Central memory CD4-positive, alpha-beta T cell (primary cell): ENCODE results near the gene C20orf96.

Experiments used
- DNase-seq: peaks from one replicate; pipeline ENCODE4 v3.0.0; 2022

C20orf96 gene

DNA sequence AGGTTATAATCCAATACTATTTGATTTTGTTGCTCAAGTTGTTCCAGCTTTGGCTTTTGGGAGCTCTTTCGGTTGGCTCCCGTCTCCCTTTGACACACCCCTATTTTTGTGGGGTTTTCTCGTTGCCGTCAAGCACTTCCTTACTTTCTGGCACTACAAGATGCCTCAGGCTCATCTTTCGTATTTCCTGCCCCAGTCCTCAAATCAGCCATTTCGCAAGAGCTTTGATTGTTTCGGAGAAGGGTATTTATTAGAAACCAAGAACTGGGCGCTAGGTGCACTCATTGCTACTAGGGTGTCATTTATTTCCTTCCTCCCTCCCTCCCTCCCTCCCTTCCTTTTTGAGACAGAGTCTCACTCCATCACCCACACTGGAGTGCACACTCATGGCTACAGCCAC is 21.5 kb upstream of the C20orf96 start:
- no peak for DNase-seq

DNA sequence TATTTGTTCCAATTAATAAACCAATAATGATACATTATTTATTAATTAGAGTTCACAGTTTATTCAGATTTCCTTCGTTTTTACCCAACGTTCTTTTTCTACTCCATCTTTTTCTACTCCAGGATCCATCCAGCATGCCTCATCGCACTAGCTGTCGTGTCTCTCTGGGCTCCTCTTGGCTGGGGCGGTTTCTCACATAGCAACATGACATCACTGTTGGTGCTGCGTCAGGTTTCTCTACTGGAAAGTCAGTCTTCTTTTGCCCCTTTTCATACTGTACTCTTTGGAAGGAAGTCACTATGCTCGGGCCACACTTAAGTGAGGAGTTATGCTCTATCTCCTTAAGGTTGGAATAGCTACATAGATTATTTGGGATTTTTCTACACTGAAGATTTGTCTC is 21.1 kb upstream of the C20orf96 start:
- no peak for DNase-seq

DNA sequence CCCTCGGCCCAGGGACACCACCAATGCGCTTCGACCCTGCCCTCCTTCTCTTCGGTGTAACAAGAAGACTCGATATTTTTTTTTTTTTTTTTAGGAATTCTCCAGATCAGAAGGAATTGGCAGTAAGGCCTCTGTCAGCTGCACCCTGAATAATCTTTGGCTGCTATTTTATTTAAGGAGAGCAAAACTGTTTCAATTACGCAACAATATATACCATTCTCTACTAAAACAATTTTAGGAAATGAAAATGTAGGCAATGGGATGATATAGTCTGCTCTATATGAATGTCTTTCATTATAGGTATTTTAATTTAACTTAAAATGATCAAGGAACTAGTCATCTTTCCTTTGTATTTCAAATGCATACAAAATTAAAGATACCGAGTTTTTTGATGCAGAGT is 20.1 kb upstream of the C20orf96 start:
- no peak for DNase-seq

DNA sequence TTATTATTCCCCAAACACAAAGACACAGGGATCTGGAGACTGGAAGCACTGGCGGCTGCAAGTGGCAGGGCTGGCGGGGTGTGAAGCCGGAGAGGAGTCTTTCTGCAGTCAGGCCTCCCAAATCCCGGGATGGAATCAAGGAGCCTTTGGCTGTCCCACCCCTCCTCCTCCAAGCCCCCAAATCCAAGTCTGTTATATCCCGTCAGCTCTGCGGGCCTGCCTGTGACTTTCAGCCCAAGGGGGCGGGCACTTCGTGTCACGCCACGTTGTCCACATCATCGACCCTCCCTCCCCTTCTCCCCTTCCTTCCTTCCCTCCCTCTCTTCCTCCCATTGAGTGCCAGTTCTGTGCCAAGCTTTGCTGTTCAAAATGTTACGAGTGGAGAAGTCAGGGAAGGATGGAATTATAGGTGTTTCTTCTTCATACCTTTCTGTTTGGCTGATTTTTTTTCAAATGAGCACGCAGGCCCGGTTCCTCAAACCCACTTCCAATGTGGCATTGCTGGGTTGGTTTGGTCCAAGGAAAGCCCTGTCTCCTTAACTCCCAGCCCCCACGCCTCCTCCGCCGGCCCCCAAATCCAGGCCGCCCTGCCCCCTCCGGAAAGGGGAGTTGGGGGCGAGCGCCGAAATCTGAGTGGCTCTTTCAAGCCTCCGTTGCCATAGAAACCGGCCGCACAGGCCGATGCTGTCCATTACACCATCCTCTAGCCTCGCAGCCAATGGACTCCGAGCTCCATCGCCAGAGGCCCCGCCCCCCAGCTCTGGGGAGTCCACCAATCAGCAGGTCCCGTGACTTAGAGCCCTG is 19.5 kb upstream of the C20orf96 start:
- peak; percentile 57 for DNase-seq

DNA sequence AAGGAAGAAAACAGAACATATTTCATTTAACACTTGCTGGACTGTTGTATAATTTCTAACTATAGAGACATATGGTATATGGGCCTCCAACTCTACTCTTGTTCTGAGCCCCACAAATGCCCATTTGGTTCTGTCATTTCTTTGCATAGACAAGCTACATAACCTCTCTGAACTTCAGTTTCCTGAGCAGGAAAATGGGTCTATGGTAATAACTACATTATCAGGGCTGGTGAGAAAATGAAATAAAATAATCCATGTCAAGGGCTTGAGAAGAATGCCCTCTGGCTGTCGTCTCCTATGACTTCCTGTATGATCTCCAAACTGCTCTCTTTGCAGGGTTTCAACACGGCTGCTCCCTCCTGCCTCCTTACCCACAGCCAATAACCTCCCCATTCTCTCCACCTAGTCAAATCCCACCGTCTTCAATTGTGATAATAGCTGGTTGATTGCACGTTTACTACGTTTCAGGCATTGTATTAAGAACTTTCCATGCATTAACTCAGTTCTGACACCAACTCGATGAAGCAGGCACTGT is 18.8 kb upstream of the C20orf96 start:
- no peak for DNase-seq

DNA sequence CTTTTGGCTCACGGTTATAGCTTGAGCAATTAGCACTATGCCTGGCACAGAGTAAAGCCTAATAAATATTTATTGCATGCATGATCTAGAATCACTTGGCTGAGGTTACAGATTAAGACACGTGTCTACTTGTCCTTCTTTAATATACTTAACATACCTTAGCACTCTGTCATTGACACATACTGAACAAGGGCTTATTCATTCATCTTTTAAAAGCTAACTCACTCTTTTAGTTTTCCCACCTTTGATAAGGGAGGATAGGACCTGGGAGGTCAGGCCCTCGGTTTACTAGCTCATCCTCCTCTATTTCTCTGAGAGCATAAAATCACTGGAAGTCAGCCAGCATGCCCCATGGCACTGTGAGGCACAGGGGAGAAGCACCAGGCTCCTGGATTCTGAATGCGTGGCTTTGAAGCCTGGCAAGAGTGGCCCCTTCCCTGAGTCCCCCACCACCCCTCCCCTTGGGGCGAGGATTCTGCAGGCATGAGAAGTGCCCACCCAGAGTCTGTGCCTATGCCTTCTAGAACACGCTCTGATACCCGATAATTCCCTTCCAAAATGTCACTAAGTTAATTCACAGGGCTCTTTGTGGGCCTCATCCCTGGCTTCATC is 18.0 kb upstream of the C20orf96 start:
- DNase-seq: no peak

DNA sequence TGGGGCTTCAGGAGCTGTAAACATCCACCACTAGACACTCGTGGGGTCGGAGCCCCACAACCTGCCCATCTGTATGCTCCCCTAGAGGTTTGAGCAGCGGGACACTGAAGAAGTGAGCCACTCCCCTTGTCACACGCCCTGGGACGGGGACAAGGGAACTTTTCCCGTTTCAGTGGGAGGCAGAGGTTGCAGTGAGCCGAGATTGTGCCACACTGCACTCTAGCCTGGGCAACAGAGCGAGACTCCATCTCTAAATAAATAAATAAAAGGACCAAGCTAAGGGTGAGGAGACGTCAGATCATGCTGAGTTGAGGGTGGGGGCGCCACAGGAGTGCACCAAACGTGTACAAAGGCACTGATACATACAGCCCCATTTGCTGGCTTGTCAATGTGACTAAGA is 15.2 kb upstream of the C20orf96 start:
- no peak for DNase-seq

DNA sequence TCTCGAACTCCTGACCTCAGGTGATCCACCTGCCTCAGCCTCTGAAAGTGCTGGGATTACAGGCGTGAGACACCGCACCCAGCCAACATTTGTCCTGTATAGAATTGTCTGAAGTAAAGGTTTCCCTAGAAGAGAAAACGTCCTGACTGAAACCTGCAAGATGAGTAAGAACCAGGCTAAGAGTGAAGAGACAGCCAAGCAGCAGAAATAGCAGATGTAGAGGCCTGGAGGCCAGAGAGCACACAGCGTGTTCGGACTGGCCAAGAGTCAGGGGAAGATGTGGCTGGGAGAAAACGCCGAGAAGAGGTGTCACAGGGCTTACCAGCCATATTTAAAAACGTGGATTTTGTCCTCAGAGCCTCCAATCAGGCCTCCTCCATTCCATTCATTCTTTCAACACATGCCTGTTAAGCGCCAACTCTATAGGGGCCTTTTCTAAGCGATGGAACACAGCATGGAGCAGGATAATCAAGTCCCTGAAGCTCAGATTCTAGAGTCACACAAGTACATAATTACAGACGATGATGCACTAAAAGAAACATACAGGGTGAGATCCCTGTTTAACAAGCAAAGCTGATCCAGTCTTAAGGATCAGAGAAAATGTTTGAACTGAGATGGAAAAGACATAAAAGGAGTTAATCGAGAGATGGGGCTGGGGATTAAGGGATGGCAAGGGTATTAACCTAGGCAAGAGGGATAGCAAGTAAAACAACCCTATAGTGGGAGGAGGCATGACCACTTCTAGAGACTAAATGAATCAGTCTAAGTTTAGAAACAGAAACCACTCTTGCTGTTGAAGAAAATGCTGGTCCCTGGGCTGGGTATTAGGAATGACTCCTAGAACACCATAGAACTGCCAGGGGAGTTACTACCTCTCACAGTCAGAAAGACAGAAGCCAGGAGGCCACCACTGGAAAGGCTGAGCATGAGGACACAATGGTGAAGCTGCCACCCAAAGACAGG is 11.6 kb upstream of the C20orf96 start:
- no peak for DNase-seq

DNA sequence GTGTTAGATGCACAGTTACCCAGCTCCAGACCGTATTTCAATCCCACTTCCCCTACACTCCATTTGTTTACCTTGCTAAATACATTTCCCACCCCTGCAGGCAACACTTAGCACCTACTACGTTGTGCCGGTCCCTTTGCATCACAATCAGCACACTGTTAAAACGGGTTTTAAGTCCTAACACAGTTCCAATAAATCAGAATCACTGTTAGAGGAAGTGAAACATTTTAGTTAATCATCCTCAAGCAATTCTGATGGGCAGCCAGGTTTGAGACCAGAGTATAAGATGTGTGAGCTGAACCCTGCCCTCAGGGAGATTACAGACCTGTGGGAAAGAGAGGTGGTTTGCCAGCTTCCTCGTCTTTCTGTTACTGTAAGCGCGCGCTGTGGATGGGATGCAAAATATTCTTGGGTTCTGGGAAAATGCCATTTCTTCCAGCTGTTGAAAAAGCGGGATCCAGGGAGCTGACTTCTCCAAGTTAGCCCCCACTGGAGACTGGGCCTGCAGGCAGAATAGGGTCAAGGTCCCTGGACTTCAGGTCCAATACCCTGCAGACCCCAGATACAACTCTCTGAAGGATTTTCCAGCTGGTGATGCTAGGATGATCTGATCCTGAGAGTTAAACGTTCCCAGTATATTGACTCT is 9.9 kb upstream of the C20orf96 start:
- no peak for DNase-seq

DNA sequence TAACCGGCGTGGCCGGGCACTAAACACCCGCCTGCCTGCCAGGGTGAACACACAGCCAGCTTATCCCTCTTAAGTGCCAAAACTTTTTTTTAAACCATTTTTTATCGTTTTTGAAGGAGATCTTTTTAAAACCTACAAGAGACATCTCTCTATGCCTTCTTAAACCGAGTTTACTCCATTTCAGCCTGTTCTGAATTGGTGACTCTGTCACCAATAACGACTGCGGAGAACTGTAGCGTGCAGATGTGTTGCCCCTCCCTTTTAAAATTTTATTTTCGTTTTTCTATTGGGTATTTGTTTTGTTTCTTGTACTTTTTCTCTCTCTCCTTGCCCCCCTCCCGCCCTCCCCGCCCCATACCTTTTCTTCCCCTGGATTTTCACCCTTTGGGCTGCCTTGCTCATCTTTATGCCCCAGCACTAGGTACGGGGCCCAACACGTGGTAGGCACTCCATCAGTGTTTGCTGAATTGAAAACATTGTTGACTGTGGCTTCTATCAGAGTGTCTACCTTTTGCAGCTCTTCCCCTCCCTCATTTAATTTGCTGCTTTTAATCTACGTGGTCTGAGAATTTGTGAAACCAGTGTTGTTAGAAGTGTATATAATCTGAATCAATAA is 8.3 kb upstream of the C20orf96 start:
- no peak for DNase-seq

DNA sequence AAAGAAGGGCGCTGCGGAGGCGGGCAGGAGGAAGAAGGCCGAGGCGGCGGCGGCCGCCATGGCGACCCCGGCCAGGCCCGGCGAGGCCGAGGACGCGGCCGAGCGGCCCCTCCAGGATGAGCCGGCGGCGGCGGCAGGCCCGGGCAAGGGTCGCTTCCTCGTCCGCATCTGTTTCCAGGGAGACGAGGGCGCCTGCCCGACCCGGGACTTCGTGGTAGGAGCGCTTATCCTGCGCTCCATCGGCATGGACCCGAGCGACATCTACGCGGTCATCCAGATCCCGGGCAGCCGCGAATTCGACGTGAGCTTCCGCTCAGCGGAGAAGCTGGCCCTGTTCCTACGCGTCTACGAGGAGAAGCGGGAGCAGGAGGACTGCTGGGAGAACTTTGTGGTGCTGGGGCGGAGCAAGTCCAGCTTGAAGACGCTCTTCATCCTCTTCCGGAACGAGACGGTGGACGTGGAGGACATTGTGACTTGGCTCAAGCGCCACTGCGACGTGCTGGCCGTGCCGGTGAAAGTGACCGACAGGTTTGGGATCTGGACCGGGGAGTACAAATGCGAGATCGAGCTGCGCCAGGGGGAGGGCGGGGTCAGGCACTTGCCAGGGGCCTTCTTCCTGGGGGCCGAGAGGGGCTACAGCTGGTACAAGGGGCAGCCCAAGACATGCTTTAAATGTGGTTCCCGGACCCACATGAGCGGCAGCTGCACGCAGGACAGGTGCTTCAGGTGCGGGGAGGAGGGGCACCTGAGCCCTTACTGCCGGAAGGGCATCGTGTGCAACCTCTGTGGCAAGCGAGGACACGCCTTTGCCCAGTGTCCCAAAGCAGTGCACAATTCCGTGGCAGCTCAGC is 7.6 kb upstream of the C20orf96 start:
- DNase-seq: peak; percentile 40

DNA sequence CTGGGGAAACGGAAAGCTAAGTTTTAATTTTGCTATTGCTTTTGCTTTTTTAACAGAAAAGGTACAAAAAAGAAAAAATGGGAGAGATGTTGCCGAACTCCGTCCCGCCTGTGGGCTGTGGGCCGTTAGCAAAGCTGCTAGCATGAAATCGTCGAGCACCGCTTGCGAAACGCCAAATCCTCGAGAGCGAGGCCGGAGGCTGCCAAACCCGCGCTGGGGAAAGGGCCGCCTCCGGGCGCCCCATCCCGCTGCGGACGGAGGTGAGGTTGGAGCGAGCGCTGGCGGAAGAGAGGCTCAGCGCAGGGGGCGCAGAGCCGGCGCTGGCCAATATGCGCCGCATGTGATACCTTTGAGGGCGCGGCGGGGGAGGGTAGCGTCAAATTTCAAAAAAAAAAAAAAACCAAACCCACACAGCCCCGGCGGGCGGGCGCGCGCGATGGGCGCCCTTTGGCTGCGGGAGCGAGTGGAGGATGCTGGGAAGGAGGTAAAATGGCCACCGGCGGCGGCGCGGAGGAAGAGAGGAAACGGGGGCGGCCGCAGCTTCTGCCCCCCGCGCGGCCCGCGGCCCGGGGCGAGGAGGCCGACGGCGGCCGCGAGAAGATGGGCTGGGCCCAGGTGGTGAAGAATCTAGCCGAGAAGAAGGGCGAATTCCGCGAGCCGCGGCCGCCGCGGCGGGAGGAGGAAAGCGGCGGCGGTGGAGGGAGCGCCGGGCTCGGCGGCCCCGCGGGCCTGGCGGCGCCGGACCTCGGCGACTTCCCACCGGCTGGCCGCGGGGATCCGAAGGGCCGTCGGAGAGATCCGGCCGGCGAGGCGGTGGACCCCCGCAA is 6.8 kb upstream of the C20orf96 start, which contains the start of gene ZCCHC3:
Gene ZCCHC3, plus strand, starts transcription at position 473 of the 827 bp plus-strand sequence. Its CDS starts 17 bp downstream, at position 490.
- DNase-seq: peak; percentile 82

DNA sequence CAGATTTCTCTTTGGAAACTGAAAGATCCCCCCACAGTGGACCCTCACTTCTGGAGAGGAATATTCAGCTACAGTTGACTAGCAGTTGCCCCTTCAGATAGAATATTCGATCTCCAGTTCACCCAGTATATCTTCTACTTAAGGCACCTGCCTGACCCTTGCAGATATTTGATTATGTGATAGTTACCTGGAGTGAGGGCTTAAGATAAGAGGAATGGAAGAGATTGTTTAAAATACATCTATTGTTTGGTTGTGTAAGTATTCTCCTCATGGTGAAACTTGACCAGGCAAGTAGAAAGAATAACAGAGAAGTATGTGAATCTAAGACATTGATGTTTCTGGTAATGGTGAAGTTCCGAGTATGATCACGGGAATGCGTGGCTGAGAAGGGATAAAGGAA is 5.3 kb upstream of the C20orf96 start:
- no peak for DNase-seq

DNA sequence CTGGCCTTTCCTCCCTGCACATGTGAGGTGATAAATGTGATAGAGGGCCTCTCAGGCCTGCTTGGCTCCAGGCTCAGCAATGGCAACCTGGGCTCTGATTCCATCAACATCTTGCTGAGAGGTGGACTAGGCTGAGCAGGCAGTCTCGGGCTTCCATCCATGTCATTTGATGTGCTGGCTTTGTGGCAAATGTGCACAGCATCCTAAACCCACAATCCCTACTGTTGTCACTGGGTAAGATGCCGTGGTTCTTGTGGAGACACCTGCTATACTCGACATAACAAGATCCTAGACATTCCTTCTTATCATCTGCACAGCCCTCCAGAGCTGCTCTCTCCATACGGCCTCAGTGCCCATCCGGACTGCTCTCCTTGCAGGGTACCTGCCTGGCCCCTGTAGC is 4.1 kb upstream of the C20orf96 start:
- no peak for DNase-seq

DNA sequence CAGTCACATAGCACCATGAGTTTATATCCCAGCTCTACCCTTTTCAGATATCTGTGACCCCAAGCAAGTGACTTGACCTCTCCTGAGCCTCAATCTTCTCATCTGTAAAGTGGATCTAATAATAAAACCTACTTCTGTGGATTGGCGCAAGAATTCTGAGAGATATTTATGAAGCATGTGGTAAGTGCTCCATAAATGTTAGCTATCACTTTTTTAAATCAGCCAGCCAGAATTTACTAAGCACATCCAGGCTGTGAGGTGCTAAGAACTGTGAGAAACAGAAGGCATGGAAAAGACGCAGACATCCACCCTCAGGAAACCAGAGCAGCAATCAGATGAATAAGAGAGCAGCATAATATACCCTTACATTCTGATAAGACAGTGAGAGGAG is 862 bp downstream of the C20orf96 start:
- DNase-seq: no peak

DNA sequence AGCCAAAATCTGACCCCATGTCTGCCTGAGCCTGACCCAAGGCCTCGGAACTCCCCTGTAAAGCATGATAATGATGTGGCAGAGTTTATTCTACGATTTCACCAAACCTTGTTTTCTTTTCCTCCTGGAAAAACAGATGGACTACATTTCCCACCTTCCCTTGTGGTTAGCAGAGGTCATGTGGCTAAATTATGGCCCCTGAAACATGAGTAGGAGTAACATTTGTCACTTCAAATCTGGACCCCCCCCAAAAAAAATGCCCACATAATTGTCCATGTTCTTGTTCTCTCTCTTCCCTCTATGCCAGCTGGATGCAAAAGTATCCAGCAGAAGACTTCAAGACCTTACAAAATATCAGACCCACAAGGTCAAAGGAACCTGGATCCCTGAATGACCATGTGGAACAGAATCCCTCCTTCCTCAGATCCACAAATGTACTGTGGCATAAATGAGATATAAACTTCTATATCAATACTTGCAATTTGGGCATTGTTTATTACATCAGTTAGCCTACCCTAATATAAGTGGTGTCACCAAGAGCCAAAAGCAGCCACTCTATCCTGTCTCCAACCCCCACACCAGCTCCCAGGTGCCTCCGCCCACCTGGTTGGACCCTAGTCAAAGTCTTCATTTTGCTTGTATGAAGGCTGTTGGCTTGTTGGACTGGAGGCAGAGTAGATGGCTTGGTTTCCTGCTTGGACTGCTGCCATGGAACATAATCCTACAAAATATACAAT is 1.4 kb downstream of the C20orf96 start:
- no peak for DNase-seq

DNA sequence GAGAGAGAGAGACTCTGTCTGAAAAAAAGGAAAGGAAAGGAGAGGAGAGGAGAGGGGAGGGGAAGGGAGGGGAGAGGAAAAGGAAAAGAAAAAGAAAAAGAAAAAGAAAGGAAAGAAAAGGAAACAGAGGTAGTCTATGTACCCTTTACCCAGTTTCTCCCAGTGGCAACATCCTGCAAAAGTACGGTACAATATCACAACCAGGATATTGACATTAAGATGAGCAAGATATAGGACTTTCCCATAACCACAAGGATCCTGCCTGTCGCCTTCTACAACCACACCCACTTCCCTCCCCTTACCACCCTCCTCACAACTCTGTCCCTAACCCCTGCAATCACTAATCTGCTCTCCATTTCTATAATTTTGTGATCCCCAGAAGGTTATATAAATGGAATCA is 4.0 kb downstream of the C20orf96 start:
- no peak for DNase-seq

DNA sequence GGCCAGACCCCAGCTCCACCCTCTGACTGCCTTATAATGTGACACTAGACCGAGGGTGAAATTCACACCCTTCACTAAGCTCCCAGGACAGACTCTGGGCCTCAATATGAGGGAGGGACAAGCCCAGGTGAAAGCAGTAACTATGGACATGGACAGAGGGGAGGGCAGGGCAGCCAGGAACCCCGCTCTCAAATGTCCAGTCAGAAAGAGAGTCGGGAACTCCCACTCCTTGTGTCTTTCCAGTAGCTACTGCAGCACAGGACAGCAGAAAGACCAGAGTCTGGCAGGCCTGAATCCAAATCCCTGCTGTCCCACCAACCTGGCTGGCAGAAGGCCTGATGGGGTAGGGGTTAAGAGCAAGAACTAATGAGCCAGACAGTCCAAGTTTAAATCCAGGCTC is 6.4 kb downstream of the C20orf96 start:
- no peak for DNase-seq
